CD1c-positive myeloid dendritic cell (primary cell): ENCODE measurements around the gene ARHGAP6.

Experiments used
- DNase-seq: peaks from one replicate; pipeline ENCODE4 v3.0.0-alpha.2; 2016; ENCODE audit errors: extremely low spot score

The ARHGAP6 gene

DNA sequence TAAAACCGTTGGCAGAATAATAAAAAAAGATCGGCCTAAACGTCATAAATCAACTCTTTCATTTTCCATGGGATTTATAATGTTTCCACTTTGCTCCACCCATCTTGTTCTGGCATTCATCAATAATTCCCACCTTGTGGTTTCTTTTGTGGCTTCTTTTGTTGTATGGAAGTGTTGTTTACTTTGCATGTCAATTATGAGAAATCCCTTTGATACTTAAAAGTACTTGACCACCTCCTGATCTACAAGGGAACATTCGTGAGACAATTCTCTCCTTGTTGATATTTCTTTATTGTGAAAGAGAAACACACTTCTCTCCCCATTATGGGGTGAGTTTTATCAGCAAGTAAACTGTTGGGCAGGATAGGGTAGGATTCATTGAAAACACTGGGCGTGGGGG lies 369.7 kb downstream of the ARHGAP6 start:
- no peak for DNase-seq

DNA sequence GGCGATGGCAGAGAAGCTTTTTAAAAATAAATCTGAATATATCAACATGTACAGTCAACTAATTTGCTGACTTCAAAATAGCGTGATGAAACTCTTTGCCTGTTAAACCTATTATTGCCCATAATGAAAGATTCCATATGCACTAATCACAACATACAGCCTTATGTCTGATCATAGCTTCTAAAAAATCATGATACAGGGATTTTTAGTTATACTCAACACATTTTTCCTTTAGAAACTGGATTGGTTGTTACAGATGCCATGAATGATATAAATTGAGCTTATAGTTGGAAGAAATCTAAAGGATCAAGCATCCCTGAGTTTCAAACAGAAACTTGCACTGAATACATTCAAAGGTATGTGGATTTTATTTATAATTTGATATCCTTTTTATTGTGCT lies 372.6 kb downstream of the ARHGAP6 start, which contains the start of gene AMELX:
Gene AMELX, plus strand, starts transcription at position 301 of the 400 bp plus-strand sequence. CDS start 1,376 bp downstream, outside the sequence.
- DNase-seq = no peak

DNA sequence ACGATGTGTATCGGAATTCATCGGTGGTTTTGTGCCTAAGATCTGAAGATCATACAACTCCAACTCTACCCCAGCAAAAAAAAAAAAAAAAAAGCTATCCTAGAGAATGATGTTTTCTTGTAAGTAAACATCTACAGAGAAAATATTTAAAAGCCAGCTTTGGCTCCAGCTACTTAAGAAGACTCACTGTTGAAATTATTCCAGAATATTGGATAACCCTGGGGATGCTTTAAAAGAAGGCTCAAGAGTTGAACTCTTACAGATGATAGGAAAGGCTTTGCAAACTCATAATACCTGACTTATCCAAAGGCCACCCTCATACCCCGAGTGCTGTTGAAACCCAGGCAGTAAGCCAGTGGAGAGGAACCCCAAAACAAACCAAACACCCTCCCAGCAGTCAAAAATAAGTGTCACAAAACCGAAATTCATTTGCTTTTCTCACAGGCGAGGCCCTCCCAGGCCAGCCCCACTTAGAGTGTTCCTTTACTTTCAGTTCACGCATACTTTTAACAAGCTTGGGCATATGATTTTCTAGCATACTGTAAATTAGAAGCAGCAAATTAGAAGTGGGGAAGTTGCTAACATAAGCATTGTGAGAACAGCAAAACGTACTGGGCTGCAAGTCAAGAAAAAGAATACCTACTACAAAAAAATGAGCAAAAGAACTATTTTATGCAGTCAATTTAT lies 375.2 kb downstream of the ARHGAP6 start:
- DNase-seq = no peak

DNA sequence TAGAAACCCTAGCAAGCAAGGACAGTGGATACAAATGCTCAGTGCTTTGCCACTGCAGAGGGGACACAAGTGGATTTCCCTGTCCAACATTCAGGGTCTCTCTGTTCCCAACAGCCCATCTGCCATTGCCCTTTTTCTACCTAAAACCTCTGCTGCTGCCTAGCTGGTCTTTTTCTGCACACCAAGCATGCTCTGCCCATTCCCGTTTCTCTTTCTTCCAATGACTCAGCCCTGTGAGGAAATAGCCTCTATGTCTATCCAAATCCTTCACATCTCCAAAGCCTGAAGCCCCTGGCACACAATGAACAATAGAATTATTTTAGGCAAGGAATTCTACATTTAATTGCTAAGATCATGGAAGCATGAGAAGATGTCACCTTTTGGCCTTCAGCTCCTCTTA lies 378.2 kb downstream of the ARHGAP6 start:
- no peak for DNase-seq

DNA sequence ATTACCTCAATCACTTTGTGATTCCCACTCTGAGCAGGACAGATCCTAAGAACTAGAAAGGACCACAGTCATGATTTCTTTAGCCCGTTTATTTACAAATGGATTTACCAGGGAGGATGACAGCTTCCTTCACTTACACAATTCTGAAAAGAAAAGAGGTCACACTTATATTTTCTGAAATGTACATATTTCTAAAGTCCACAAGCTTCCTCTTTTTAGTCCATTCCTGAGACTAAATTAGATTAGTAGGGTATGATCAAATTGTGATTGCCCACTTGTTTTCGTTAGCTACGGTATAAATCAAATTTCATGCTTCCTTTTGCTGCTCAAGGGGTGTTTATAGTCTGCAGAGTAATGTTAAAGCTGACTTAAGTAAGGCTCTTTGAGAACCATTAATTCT lies 380.1 kb downstream of the ARHGAP6 start:
- DNase-seq = no peak

DNA sequence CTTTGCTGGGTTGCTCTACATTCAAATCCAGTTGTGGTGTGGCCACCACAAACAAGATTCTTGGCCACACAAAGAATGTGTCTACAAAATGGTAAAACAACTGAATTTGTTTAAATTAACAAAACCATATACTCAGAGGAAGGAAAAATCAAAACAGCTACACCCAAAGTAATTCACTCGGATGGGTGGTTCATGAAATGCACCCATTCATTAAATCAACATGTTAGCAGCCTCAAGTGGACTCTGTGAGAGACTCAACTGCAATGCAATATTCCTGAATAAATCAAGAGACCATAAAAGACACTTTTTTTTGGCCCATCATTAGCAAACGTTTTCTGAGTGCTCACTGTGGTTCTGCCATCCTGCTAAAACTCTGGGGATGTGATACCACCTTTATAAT lies 383.7 kb downstream of the ARHGAP6 start:
- DNase-seq = no peak

DNA sequence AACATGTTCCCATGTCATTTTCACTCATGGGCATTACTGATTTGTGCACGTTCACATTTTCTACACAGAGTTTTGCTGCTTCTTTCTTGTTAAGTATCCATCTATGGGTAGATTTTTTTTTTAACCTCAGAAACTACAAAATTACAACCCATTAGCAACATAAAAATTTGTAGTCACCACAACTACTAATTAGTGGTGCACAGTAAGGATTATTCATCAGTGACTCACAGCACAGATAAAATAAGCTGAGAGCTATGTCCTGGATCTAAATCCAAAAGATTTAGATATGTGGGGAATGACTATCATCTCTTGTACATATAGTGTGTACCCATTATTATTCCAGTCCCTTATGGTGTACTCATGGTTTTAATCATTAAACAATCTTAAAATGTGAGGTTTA lies 392.2 kb downstream of the ARHGAP6 start:
- no peak for DNase-seq

DNA sequence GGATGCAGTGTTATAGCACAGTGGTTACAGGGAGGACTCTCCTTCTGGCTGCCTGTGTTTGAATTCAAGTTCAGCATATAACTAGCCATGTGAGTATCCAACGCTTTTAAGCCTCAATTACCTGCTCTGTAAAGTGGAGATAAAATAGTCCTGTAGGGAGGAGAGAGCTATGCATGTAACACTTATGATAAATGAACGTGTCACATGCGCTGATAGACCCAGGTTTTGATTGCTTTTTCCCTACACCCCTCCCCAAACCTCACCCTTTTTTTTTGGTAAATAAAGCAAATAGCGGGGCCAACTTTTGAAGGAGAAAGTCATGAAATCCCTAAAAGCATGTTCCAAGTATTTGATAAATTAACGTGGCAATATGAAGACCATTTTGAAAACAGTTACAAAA lies 392.9 kb downstream of the ARHGAP6 start:
- no peak for DNase-seq

DNA sequence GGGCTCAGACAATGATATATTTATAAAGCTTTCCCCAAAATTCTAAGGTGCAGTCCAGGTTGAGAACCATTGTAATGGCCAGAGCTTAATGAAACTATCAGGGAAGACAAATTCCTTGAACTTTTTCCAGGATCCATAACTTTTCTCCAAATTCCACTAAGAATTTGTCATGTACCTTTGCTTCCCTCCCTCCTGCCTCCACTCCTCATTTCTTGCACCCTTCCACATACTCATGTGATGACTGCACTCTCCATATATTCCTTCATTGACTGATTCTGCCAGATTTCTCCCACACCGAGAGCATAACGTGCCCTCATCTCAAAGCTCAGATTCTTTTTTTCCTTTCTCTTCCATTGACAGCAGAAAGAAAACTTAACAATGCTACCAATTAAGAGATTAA lies 393.4 kb downstream of the ARHGAP6 start:
- DNase-seq = no peak

DNA sequence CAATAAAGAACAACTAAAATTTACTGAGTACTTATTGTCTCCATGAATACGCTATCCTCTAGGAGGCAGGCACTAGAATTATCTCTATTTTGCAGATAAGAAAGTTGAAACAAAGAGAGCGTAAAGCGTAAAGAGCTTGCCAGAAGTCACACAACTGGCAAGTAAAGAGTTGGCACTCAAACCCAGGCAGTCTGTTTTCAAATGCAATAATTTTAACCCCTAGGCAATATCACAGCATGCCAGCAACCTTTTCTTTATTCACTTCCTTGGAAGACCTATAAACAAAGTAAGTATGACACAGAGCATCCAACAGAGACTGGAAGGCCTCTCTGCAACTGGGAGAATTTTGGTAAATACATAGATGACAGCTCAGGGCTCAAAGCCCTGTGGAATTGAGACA lies 395.7 kb downstream of the ARHGAP6 start:
- DNase-seq = no peak

DNA sequence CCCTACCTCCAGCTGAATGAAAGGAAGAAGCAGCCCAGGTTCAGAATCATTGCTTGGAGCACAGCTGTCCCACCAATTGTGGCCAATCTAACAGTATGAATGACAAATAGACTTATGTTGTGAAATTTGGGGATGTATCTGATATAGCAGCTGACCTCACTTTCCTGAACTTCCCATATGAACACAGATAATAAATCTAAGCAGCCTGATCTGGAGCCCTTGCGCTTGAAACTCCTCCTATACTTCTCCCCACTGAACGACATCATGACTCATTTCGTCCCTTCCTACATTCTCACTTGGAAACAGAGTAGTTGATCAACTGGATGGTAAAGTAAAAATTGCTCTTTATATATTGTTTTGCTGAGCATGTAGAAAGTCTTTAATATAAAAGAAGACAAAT lies 396.7 kb downstream of the ARHGAP6 start:
- DNase-seq = no peak

DNA sequence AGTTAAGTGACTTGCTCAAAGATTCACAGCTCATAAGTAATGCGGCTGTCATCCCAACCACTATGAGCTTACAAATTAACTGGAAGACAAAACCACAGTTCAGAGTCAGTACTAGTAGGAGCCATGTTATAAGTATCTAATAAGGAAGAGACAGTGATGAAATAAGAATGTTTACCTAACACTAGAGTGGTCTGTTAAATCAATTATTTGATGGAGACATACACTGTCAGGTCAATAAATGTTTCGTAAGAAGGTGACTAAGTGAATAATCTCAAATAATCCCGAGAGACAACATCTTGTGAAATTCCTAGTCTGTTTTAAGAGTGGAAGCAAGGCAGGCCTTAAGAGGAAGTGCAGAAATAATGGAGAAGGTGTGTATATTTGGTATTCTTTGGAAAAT lies 398.3 kb downstream of the ARHGAP6 start:
- no peak for DNase-seq

DNA sequence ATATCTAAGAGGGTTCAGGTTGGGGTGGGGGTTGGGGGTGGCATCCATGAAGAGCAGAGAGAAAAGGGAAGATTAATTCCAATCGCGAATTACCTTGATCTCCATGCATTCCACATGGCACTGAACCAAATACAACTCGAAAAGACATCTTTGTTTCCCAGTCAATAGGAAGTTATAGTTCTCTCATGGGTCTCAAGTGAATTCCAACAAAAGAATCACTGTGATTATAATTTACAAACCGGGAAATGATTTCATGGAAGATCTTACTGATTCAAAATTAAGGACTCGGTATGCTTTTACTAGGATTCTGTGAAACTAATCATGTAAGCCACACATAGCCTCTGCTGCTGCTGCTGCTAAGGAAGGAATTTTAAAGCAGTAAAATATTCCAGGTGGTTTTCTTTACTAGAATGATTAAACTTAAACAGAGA lies 399.1 kb downstream of the ARHGAP6 start:
- no peak for DNase-seq

DNA sequence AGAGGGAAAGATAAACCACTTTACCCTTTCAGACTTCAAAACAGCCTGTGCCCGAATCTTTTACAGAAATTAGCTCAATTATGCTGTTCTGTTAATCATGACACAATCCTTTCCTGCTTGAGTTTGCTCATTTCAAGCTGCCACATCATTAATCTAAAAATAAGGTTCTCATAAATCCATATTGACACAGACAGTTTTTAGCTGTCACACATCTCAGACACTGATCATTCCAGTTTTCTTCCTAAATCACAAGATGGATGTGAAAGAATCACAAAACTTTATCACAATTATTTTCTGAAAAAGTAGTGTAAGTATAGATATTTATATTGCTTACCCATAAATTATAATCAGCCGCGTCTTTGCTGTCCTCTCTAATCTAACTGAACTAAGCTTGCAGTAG lies 400.4 kb downstream of the ARHGAP6 start:
- no peak for DNase-seq

DNA sequence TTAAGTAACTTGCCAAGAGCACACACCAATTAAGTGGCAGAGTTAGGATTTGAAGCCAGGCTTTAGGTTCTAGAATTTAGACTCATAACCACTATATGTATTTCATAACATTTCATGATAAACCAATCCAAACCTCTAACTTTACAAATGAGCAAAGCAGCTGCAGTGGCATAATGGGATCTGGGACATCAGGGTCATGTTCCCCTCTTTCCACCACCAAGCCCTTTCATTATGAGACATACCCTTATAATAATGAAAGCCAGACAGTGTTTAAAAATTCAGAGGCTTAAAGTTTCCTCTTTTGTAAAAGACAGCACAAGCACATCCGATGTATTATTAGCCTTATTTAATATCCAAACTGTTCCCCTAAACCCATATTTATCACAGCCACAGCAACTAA lies 400.8 kb downstream of the ARHGAP6 start:
- no peak for DNase-seq

DNA sequence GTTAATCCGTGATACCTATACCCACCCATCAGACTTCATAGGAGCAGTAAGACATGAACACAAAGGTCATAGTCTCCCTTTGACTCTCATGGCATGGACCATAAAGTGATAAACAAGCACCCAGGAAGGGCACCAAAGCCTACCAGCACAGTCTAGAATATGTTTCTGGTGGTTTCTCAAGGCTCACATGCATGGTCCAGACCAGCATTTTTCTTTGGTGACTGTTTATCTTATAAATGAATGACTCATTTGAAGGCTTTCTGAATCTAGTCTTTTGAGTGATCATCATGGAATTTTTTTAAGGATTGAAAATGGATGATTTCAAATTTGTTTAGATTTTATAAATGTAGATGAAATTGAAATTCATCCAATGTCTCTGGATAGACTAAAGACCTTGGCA lies 404.5 kb downstream of the ARHGAP6 start:
- DNase-seq = no peak

DNA sequence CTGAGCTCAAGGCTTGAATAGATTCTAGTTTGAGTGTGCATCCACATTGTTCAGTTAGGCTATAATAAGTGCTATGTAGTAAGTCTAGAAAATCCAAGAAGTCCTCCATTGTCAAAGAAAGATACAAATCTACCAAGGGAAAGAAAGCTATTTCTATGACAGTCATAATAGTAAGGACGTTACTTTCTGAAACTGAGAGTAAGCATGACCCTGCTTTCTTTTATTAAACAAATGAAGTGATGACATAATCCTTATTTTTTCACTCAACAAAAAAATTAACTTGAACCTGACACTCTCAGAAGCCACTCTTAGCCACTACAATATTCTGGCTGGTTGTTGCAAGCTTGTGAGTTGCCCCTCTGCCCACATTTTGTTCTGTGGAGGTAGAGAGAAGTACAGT lies 406.3 kb downstream of the ARHGAP6 start:
- no peak for DNase-seq

DNA sequence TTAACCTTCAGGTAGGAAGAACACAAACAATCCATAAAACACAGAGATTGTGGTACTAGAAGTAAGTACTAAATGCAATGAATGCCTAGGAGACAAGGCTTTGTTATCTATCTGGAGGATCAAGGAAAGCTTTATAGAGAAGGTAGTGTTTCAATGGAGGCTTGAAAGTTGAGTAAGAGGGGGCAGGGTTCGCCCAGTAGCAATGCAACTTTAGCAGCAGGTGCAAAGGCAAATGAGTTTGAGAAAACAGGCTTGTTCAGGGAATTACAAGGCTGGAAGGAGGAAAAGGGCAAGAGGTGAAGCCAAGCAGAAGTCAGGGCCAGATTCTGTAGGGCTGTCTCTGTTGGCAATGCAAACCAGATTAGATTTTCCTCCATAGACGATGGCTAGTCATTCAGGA lies 408.0 kb downstream of the ARHGAP6 start:
- DNase-seq = no peak

DNA sequence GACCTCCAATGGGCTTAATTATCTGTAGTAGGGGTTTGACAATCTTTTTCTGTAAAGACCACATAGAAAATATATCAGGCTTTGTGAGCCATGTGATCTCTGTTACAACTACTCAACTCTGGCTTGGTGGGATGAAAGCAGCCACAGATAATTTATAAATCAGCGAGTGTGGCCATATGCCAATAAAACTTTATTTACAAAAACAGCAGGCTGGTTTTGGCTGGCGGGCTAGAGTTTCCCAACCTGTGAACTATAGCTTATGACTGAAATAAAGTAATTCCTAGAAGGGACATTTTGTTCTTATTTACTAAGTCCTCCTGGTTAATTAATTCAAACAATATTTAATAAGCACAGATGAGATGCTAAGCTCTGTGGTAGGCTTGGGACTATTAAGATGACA lies 408.4 kb downstream of the ARHGAP6 start:
- no peak for DNase-seq

DNA sequence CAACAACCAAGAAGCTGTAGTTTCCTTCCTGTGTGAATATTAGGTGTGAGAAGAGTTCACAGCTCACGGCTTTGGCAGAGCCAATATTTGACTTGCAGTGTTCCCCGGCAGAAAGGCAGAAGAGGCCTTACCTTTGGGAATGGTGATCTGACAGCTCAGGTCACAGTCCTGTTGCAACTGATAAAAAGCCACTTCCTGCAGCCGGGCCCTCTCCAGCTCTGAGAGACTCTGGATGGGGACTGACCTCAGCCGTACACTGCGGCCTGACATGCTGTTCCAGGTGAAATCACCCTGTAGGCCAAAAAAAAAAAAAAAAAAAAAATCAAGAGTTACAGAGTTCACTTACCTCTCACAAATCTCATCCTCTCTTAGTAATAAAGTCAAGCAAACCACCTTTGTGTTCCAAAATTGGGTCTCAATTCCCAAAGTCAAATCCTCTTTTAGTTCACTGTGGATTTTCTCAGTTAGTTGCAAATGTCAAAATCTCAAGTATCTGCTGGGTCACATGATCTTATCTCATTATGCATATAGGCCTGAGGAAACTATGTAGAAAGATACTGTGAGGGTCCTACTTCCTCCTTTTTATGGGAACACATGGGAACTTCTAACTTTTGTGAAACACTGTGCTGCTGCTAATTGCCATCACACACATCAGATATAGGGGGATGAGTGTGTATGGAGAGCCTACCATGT lies 411.2 kb downstream of the ARHGAP6 start:
- DNase-seq = no peak

DNA sequence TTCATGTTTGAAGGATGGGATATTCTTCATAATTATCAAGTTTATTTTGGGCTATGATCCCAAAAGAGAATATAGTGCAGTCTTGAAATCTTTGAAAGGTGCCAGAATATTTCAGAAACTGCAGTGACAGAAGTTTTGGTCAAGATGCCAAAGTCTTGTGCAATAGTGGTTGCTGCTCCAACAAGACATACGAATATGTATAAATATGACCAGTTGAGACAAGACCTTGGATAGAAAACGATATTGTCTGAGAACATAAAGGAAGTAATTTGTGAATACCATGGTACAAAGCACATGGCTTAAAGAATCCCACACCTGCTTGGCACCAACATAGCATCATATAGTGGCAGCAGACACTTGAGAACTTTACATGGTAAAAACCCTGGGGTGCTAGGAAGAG lies 421.1 kb downstream of the ARHGAP6 start:
- DNase-seq = no peak

DNA sequence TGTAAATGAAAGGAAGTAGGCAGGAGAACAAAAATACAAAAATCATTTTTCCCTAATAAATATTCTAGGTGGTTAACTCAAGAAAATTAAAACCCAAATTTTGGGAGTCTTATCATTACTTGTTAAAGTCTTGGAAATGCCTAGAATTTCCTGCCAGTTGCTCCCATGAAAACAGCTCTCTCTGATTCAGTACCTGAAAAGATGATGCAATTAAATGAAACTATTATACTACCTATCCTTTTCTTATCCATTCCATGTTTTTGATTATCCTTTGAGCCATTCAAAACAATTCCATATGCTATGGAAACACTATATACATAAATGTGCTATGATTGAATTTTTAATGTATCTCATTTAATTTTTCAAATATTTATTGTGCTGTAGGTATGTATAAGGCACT lies 423.0 kb downstream of the ARHGAP6 start:
- no peak for DNase-seq

DNA sequence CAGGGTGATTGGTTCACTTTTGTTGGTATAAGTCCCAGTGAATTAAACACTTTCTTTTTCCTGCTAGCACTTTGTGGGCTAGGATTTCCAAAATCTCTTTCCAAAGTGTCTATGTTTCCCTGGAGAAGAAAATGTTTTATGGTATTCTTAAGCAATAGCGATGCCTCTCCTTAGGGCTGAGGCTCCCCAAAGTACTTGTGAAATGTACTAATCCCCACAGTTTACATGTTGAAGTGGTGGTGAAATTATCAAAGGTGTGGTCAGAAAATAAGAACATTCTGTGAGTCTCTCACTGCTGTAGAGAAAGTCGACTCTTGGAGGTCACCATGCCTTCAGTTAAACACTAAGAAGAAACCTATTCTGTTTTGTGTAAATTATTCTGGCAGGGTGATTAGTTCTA lies 424.0 kb downstream of the ARHGAP6 start:
- no peak for DNase-seq

DNA sequence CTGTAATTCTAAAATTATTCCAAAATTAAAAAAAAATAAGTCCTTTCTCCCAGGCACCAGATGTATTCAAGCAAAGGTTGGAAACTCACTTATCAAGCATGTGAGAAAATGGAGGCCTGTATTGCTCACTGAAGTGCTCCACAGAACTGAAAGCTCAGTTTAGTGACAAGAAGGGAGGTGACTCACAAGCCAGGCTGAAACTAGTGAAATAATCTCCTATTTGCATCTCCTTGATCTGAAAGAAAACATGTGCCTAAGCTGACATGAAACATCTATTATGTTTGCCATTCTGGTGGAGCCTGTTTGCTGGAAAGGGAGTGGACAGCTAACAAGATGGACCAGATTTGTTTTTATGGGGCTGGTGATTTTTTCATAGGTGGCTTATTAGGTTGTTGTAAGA lies 426.5 kb downstream of the ARHGAP6 start:
- no peak for DNase-seq
